ENCODE measurements around the gene FAM180B.

- no peak for TF ChIP-seq SIN3A (IDR thresholded peaks at IDR 0.05; ENCODE audit: borderline replicate concordance, insufficient read depth, low read length)
- no peak for TF ChIP-seq POLR2AphosphoS5 (IDR thresholded peaks at IDR 0.05; ENCODE audit: low read depth, low read length)
- TF ChIP-seq TAF1 (IDR thresholded peaks at IDR 0.05; ENCODE audit: borderline replicate concordance, insufficient read depth, low read length), result no peak
- TF ChIP-seq, protein P1, sequence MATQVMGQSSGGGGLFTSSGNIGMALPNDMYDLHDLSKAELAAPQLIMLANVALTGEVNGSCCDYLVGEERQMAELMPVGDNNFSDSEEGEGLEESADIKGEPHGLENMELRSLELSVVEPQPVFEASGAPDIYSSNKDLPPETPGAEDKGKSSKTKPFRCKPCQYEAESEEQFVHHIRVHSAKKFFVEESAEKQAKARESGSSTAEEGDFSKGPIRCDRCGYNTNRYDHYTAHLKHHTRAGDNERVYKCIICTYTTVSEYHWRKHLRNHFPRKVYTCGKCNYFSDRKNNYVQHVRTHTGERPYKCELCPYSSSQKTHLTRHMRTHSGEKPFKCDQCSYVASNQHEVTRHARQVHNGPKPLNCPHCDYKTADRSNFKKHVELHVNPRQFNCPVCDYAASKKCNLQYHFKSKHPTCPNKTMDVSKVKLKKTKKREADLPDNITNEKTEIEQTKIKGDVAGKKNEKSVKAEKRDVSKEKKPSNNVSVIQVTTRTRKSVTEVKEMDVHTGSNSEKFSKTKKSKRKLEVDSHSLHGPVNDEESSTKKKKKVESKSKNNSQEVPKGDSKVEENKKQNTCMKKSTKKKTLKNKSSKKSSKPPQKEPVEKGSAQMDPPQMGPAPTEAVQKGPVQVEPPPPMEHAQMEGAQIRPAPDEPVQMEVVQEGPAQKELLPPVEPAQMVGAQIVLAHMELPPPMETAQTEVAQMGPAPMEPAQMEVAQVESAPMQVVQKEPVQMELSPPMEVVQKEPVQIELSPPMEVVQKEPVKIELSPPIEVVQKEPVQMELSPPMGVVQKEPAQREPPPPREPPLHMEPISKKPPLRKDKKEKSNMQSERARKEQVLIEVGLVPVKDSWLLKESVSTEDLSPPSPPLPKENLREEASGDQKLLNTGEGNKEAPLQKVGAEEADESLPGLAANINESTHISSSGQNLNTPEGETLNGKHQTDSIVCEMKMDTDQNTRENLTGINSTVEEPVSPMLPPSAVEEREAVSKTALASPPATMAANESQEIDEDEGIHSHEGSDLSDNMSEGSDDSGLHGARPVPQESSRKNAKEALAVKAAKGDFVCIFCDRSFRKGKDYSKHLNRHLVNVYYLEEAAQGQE (IDR thresholded peaks at IDR 0.05; ENCODE audit: insufficient read depth in 1 of 2, low read depth in 2 of 2, low read length in 2 of 2), result no peak
These were observed 6.5 kb downstream of the FAM180B start for GRCh38 chr11:47592970-47593369.

All from PFSK-1 (cell line).